HCEC 1CT (cell line): Measurements from ENCODE around the gene MIOS.

Source experiments
- DNase-seq: peaks from one replicate; pipeline ENCODE4 v3.0.0-alpha.2; 2017

Gene MIOS

GRCh38 chr7:7566651-7567611 is at the start of gene MIOS:
TSS of gene MIOS (plus strand) at chr7:7566884. CDS start at chr7:7572476, 5,592 bp downstream.
- peak; percentile 73 for DNase-seq

GRCh38 chr7:7517754-7518153 is 48.9 kb upstream of the MIOS start:
- no peak for DNase-seq

- DNase-seq: no peak
These were observed 47.6 kb upstream of the MIOS start for GRCh38 chr7:7519056-7519455.

DNA sequence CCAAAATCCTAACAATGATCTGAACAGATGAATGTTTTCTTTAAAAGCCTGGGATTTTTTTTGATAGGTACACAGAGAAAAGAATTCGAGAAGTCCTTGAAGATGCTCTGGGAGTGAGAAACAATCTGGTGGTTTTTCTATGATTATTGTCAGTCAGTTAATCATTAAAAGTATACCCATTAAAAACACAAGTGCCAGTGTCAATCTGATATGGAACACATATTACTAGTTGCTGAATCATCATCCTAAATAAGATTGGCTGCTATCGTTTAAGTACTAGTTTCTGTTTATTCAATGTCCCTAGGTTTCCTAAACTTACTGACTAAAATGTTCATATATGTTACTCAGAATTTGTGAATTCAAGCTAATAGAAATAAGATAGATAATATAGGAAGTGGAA is 47.2 kb upstream of the MIOS start:
- no peak for DNase-seq

GRCh38 chr7:7521259-7521658 is 45.4 kb upstream of the MIOS start:
- DNase-seq: no peak

DNA sequence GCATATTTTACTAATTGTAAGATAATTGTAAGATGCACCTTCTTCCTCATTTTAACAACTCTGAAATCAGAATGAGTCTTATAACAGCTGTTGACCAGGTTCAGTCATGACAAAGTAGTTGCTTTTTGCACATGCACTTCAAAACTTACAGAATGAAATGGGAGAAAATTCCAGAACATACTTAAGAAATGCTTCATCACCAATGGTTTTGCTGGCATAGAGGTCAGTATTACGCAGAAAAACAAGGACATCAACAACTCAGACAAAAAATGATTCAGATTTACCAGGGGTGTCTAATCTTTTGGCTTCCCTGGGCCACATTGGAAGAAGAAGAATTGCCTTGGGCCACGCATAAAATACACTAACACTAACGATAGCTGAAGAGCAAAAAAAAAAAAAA is 44.3 kb upstream of the MIOS start:
- DNase-seq: no peak

GRCh38 chr7:7524121-7524520 is 42.6 kb upstream of the MIOS start:
- no peak for DNase-seq

GRCh38 chr7:7526006-7526405 is 40.7 kb upstream of the MIOS start:
- no peak for DNase-seq

DNA sequence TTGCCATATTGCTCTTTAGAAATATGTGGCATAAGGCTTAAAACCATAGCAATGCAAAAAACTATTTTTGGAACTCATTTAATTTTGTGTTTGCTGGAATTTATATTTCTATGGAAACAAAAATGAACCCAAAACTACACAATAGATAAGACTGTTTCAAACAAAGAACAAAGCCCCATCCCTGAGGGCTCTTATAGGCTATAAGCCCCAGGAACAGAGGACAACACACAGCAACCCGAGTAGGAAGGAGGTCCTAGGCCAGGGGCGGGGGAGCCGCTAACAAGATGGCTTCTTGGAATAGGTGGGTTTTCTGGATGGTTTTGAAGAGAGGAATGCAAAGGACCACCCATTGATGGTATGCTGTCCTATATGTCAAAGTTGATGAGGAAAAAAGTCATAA is 39.6 kb upstream of the MIOS start:
- DNase-seq: no peak

- DNase-seq: no peak
These were observed 37.4 kb upstream of the MIOS start for GRCh38 chr7:7529328-7529727.

DNA sequence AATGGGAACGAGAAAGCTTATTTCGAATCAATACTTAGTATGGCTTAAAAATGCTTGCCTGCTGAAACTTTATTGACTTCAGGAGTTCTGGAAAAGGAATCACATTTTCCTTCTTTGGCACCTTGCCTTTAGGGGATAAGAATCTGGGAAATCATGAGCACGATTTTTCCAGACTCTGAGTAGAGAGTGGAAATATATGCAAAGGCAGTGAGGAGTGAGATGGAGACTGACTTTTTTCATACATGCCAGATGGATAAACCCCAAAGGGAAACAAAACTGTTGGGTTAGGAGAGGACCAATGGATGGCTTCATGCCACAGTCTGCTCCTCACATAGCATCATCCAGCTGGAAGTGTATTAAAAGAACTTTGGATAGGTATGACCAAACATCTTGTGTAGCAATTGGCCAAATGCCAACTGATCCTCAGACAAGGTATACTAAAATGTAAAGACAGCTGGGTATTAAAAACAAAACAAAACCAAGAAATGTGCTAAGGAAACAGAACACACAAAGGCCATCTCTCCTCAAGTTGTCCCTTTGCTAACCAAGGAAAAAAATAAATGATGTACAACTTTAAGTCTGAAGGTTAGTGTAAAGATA is 32.8 kb upstream of the MIOS start:
- no peak for DNase-seq

GRCh38 chr7:7535691-7536090 is 31.0 kb upstream of the MIOS start, which contains the start of gene COL28A1:
TSS of gene COL28A1 (minus strand) at chr7:7535873. CDS start at chr7:7532875, 2,998 bp downstream.
- no peak for DNase-seq

DNA sequence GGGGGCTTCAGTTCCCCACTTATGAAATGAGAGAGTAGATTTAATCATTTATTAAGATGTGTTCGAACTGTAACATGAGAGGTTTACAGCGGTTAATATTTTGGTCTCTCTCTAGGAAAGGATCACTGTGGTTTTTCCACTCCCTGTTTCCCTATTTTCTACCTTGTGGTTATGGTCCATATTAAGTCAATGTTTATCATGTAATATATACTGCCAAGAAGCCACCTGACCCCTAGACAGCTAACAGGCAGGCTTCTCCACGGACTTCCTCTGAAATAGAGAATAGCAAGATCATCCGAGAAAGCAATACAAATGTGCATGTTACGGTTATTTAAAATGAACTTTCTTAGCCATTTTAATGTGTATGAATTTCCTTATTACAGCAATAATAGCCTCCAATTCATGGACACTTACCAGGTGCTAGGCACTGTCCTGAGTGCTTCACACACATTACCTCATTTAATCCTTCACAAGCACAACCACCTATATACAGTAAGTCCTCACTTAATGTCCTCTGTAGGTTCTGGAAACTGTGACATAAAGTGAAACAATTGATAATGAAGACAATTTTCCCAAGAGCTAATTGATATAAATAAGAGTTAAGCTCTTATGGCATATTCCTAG is 30.2 kb upstream of the MIOS start:
- DNase-seq: no peak

DNA sequence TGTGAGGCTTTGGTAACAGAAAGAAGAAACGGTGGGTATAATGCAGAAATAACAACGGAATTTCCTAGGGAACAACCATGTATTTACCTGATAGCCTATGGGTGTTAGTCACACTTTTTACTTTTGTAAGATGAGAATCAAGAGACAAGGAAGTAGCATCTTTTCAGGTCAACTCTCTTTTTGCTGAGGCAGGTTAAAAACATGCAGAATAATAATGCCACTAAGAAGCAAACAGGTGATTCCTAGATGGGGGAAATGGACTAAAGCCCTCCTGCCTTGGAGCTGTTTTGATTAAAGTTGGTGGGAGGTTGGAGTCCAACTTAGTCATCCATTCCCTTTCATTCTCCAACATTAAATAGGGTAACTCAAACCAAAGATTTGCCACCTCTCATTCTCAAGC is 29.0 kb upstream of the MIOS start:
- DNase-seq: no peak

- no peak for DNase-seq
These were observed 27.5 kb upstream of the MIOS start for GRCh38 chr7:7539152-7539551.

- no peak for DNase-seq
These were observed 27.0 kb upstream of the MIOS start for GRCh38 chr7:7539711-7540110.

- no peak for DNase-seq
These were observed 24.3 kb upstream of the MIOS start for GRCh38 chr7:7542251-7542835.

DNA sequence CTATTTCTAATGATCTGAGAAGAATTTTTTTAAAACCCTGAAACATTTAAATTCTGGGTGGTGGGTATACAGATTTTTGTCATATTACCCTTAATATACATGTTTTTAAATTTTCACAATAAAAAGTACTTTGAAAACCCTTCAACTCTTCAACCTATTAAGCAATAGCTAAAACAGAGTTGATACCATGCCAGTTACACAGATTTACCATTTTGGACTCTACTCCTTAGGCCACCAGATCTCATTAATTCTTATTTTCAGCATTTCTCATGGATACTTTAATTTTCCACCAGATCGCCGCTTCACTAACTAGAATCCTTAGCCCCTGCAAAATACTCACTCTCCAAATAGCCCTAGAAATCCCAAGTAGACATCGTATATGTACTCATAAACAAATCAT is 18.3 kb upstream of the MIOS start:
- no peak for DNase-seq

GRCh38 chr7:7550663-7551062 is 16.0 kb upstream of the MIOS start:
- DNase-seq: no peak

- no peak for DNase-seq
These were observed 14.5 kb upstream of the MIOS start for GRCh38 chr7:7552199-7552598.

- no peak for DNase-seq
These were observed 13.3 kb upstream of the MIOS start for GRCh38 chr7:7553386-7553785.

GRCh38 chr7:7554021-7554432 is 12.7 kb upstream of the MIOS start:
- peak; percentile 40 for DNase-seq
